ENCODE data around the gene SELENOW. TPM values are rescaled to one million over a fixed set of nuclear protein-coding genes. Genes with fewer than 3 reads are reported as not detected.

Gene SELENOW
- total and polyA plus RNA-seq, 2 donors = 186 to 566 TPM

GRCh38 chr19:47750752-47751151 is 27.8 kb upstream of the SELENOW start:
- WGBS = 93% methylated on average over 18 of the region's 18 CpGs
- Histone ChIP-seq H3K27ac (ENCODE audit: low read depth) (no peak overlapping the region), H3K36me3 (ENCODE audit: insufficient read depth) (peaks cover 8% of the 10 kb centered on the region), H3K4me3 (ENCODE audit: low read depth, low read length) (no peak overlapping the region), H3K4me1 (ENCODE audit: insufficient read depth) (no peaks in the 10 kb centered on the region)
- no peak for DNase-seq (ENCODE audit: extremely low spot score)

GRCh38 chr19:47752440-47753211 is 25.9 kb upstream of the SELENOW start:
- Histone ChIP-seq H3K36me3 (ENCODE audit: insufficient read depth) (peaks cover 14% of the 10 kb centered on the region), H3K27ac (ENCODE audit: low read depth) (no peak overlapping the region), H3K4me1 (ENCODE audit: insufficient read depth) (no peaks in the 10 kb centered on the region), H3K4me3 (ENCODE audit: low read depth, low read length) (no peak overlapping the region)
- 90% methylated on average over 27 of the region's 27 CpGs for WGBS
- DNase-seq (ENCODE audit: extremely low spot score) = no peak

- no peak for DNase-seq (ENCODE audit: extremely low spot score)
- no peak overlapping the region for H3K27ac ChIP-seq (ENCODE audit: low read depth)
- peaks cover 16% of the 10 kb centered on the region for H3K36me3 ChIP-seq (ENCODE audit: insufficient read depth)
- H3K4me3 ChIP-seq (ENCODE audit: low read depth, low read length) = no peak overlapping the region
- H3K4me1 ChIP-seq (ENCODE audit: insufficient read depth) = no peaks in the 10 kb centered on the region
- 92% methylated on average over 37 of the region's 37 CpGs for WGBS
These were observed 24.1 kb upstream of the SELENOW start for GRCh38 chr19:47754206-47755064.

- no peak overlapping the region for H3K27ac ChIP-seq (ENCODE audit: low read depth)
- DNase-seq (ENCODE audit: extremely low spot score) = no peak
- no peaks in the 10 kb centered on the region for H3K4me1 ChIP-seq (ENCODE audit: insufficient read depth)
- H3K4me3 ChIP-seq (ENCODE audit: low read depth, low read length) = no peak overlapping the region
- WGBS = 93% methylated on average over 36 of the region's 36 CpGs
- H3K36me3 ChIP-seq (ENCODE audit: insufficient read depth) = peaks cover 16% of the 10 kb centered on the region
These were observed 23.3 kb upstream of the SELENOW start for GRCh38 chr19:47755065-47755761.

GRCh38 chr19:47755762-47756626 is 22.5 kb upstream of the SELENOW start:
- Histone ChIP-seq H3K36me3 (ENCODE audit: insufficient read depth) (peaks cover 16% of the 10 kb centered on the region), H3K27ac (ENCODE audit: low read depth) (no peak overlapping the region), H3K4me3 (ENCODE audit: low read depth, low read length) (no peak overlapping the region), H3K4me1 (ENCODE audit: insufficient read depth) (no peaks in the 10 kb centered on the region)
- DNase-seq (ENCODE audit: extremely low spot score) = no peak
- WGBS = 90% methylated on average over 28 of the region's 28 CpGs

- Histone ChIP-seq H3K36me3 (ENCODE audit: insufficient read depth) (peaks cover 13% of the 10 kb centered on the region), H3K4me3 (ENCODE audit: low read depth, low read length) (no peak overlapping the region), H3K27ac (ENCODE audit: low read depth) (no peak overlapping the region), H3K4me1 (ENCODE audit: insufficient read depth) (no peaks in the 10 kb centered on the region)
- 96% methylated on average over 12 of the region's 12 CpGs for WGBS
- no peak for DNase-seq (ENCODE audit: extremely low spot score)
These were observed 21.9 kb upstream of the SELENOW start for GRCh38 chr19:47756627-47756929.

GRCh38 chr19:47756953-47757608 is 21.4 kb upstream of the SELENOW start:
- no peaks in the 10 kb centered on the region for H3K4me1 ChIP-seq (ENCODE audit: insufficient read depth)
- DNase-seq (ENCODE audit: extremely low spot score) = no peak
- H3K36me3 ChIP-seq (ENCODE audit: insufficient read depth) = peaks cover 12% of the 10 kb centered on the region
- H3K4me3 ChIP-seq (ENCODE audit: low read depth, low read length) = no peak overlapping the region
- WGBS = 88% methylated on average over 22 of the region's 22 CpGs
- no peak overlapping the region for H3K27ac ChIP-seq (ENCODE audit: low read depth)

- Histone ChIP-seq H3K27ac (ENCODE audit: low read depth) (no peak overlapping the region), H3K4me3 (ENCODE audit: low read depth, low read length) (no peak overlapping the region), H3K36me3 (ENCODE audit: insufficient read depth) (peaks cover 11% of the 10 kb centered on the region), H3K4me1 (ENCODE audit: insufficient read depth) (no peaks in the 10 kb centered on the region)
- 84% methylated on average over 14 of the region's 14 CpGs for WGBS
- DNase-seq (ENCODE audit: extremely low spot score) = no peak
These were observed 20.7 kb upstream of the SELENOW start for GRCh38 chr19:47757617-47758442.

GRCh38 chr19:47758443-47758804 is 20.1 kb upstream of the SELENOW start:
- Histone ChIP-seq H3K27ac (ENCODE audit: low read depth) (no peak overlapping the region), H3K4me3 (ENCODE audit: low read depth, low read length) (no peak overlapping the region), H3K4me1 (ENCODE audit: insufficient read depth) (no peaks in the 10 kb centered on the region), H3K36me3 (ENCODE audit: insufficient read depth) (peaks cover 11% of the 10 kb centered on the region)
- DNase-seq (ENCODE audit: extremely low spot score) = no peak
- 93% methylated on average over 5 of the region's 5 CpGs for WGBS

- Histone ChIP-seq H3K4me1 (ENCODE audit: insufficient read depth) (no peaks in the 10 kb centered on the region), H3K4me3 (ENCODE audit: low read depth, low read length) (no peak overlapping the region), H3K27ac (ENCODE audit: low read depth) (no peak overlapping the region), H3K36me3 (ENCODE audit: insufficient read depth) (peaks cover 9% of the 10 kb centered on the region)
- no peak for DNase-seq (ENCODE audit: extremely low spot score)
- WGBS = 92% methylated on average over 5 of the region's 5 CpGs
These were observed 17.9 kb upstream of the SELENOW start for GRCh38 chr19:47760632-47760999.

GRCh38 chr19:47761566-47761965 is 16.9 kb upstream of the SELENOW start:
- WGBS = 82% methylated on average over 5 of the region's 5 CpGs
- H3K4me3 ChIP-seq (ENCODE audit: low read depth, low read length) = no peak overlapping the region
- H3K36me3 ChIP-seq (ENCODE audit: insufficient read depth) = peaks cover 2% of the 10 kb centered on the region
- H3K4me1 ChIP-seq (ENCODE audit: insufficient read depth) = no peaks in the 10 kb centered on the region
- no peak for DNase-seq (ENCODE audit: extremely low spot score)
- H3K27ac ChIP-seq (ENCODE audit: low read depth) = no peak overlapping the region

- peaks cover 2% of the 10 kb centered on the region for H3K36me3 ChIP-seq (ENCODE audit: insufficient read depth)
- DNase-seq (ENCODE audit: extremely low spot score) = no peak
- WGBS = 88% methylated on average over 3 of the region's 3 CpGs
- H3K27ac ChIP-seq (ENCODE audit: low read depth) = no peak overlapping the region
- no peaks in the 10 kb centered on the region for H3K4me1 ChIP-seq (ENCODE audit: insufficient read depth)
- no peak overlapping the region for H3K4me3 ChIP-seq (ENCODE audit: low read depth, low read length)
These were observed 16.4 kb upstream of the SELENOW start for GRCh38 chr19:47762151-47762550.
